GM12891 (cell line): Measurements from ENCODE around the gene PPM1F.

Experiments used
- PAX5 ChIP-seq: IDR thresholded peaks from 2 replicates; pipeline ENCODE4 v1.6.1; 2011; ENCODE audit warnings: low read length, moderate library complexity, mild to moderate bottlenecking; ENCODE audit not compliant: insufficient read depth, severe bottlenecking
- POLR2A ChIP-seq: IDR thresholded peaks from 2 replicates; pipeline ENCODE4 v1.6.1; 2011; ENCODE audit warnings: low read depth, low read length, control low read depth
- POLR2AphosphoS5 ChIP-seq: IDR thresholded peaks from 2 replicates; pipeline ENCODE4 v1.6.1; 2011; ENCODE audit warnings: low read depth, low read length, control low read depth
- POU2F2 ChIP-seq: IDR thresholded peaks from 2 replicates; pipeline ENCODE4 v1.6.1; 2011; ENCODE audit warnings: low read depth, mild to moderate bottlenecking, control low read depth, low read length, moderate library complexity
- SPI1 ChIP-seq: IDR thresholded peaks from 2 replicates; pipeline ENCODE4 v1.6.1; 2011; ENCODE audit warnings: low read depth, low read length, control low read depth
- TAF1 ChIP-seq: IDR thresholded peaks from 2 replicates; pipeline ENCODE4 v1.6.1; 2011; ENCODE audit warnings: low read depth, low read length, control low read depth

- TF ChIP-seq POLR2A (no peak), SPI1 (no peak), TAF1 (no peak), POLR2AphosphoS5 (no peak), POU2F2 (no peak), PAX5 (no peak)
These were observed 10.0 kb downstream of the PPM1F start for GRCh38 chr22:21942407-21943343.
